GM19463 (cell line): ENCODE measurements around the gene IFIT1.
A peak's percentile ranks its signal among the peaks of the same experiment; 100 is the strongest.
"Not testable (repeated sequence)": the region's sequence is repeated elsewhere in the genome, so short reads cannot be mapped to it uniquely, and the experiment has no call there.

Experiments
- ATAC-seq: cut with Tn5 transposase; IDR thresholded peaks from one replicate; pipeline ENCODE4 v1.9.1; 2021; ENCODE audit warnings: mild to moderate bottlenecking, moderate library complexity; ENCODE audit not compliant: unreplicated experiment

The IFIT1 gene

DNA sequence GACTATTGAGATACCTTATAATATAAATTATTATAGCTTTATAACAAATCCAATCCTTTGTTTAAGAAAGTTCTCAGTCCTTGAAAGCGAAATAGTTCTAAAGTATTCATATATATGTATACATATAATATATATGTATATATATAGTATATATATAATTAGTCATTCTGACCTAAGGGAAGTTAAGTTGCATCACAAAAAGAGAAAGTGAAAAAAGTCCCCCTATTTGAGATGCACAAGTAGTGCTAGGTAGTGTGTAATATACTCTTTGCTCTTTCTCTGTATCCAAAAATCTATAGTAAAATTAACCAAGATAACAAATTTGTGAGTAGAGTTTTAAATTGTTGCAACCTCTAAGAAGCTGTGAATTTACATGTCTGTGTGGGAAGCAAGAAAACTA is 27.9 kb upstream of the IFIT1 start:
- no peak for ATAC-seq

DNA sequence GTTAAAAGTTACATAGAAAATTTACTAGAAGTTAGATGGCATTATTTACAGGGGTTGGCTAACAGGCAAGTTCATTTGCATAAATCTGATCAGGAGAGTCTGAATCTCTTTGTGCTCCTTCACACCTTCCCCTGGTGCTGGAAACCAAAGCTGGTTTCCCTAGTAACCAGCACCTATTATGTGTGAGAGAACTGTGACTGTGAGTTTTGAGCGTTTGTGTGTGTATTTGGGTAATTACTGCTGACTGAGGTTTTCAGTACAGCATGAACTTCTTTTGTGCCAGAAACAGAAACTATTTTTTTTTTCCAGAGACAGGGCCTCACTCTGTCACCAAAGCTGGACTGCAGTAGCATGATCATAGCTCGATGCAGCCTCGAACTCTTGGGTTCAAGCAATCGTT is 24.9 kb upstream of the IFIT1 start:
- ATAC-seq, result peak; percentile 73

DNA sequence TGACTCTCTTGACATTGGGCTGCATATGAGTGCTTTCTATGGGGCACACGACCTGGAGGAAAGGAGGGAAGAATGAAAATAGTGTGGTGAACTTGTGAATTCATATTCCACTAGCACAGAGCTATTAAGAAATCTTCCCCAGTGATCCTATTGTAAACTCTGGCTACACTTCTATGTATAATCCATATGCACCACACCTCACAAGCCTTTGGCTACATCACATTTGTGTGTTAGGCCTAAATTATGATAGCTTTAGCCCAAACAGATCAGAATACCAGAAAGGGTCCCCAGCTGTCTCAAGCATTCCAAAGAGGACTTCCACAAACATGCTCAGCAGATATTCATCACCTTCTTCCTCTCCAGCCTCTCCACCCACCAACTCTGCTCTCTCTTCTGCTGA is 24.3 kb upstream of the IFIT1 start:
- ATAC-seq, result no peak

GRCh38 chr10:89369156-89370105 is 23.0 kb upstream of the IFIT1 start:
- no peak for ATAC-seq

- no peak for ATAC-seq
These were observed 21.3 kb upstream of the IFIT1 start for GRCh38 chr10:89371079-89371478.

DNA sequence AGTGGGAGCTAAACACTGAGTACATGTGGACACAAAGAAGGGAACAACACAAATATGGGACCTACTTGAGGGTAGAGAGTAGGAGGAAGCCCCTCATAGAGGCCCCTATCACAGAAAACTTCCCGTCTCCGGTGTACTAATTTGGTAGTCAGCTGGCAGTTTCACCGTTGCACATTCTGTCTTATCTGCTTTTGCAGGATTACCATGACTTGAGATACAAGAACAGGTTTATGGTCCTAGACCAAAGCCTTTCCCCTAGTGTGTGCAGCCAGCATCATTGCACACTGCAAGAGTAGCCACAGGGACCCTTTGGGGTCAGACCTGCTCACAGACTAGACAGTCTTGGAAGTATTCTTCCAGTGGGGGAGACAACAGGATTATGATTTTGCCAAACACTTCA is 20.4 kb upstream of the IFIT1 start:
- no peak for ATAC-seq

GRCh38 chr10:89373916-89374711 is 18.3 kb upstream of the IFIT1 start:
- no peak for ATAC-seq

DNA sequence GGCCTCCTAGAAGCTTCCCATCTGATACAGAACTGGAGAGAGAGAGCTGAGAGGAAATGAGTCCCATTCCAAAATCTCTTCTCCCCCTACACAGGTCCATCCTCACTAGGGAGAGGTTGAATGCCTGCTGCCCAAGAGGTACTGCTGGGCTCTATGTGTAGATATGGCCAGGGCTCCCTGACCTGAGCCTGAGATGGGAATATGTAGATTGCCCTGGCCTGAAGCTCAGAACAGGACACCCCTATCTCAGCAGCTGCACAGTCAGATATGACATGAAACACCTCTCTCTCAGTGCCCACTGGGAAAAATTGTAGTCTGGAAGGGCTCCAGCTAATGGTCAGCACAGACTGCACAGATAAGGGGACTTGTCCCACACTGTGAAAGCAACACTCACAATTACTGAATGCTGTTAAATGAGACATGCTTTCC is 17.7 kb upstream of the IFIT1 start:
- ATAC-seq, result no peak

GRCh38 chr10:89377705-89378637 is 14.5 kb upstream of the IFIT1 start, which contains the start of gene IFIT1B:
Gene IFIT1B, plus strand, starts transcription at chr10:89378056. Its CDS starts 80 bp downstream, at chr10:89378136.
- no peak for ATAC-seq

DNA sequence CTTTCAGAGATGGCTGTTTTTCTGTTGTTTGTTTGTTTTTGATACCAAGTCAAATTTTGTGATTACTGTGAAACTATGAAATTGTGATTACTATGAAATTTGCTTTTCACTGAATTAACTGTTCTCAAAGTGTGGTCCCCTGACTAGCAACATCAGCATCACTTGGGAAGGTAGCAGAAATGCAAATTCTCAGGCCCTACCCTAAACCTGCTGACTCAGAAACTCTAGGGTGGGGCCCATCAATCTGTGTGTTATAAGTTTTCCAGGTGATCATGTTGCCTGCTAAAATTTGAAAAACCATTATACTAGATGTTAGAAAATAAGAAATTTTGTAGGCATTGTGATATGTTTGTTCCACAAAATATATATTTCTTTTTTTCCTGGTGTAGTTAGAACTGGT is 13.3 kb upstream of the IFIT1 start:
- ATAC-seq, result no peak

DNA sequence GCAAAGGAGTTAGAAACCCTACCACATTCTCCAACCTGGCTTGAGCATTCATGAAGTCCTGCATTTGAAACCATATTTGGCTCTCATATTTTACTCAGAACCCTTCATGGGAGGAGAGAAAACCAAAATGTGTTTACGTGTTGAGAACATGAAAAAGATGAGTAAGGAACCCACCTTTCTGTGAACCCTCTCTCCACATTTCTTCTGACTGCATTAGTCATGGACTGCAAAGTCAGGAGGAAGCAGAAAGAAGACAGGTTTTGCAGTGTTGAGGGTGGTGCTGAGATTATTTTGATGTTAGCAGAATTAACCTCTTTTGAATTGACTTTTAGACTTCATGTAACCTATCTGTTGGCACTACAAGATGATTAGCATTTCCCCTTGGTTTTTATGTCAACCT is 9.7 kb upstream of the IFIT1 start:
- no peak for ATAC-seq

DNA sequence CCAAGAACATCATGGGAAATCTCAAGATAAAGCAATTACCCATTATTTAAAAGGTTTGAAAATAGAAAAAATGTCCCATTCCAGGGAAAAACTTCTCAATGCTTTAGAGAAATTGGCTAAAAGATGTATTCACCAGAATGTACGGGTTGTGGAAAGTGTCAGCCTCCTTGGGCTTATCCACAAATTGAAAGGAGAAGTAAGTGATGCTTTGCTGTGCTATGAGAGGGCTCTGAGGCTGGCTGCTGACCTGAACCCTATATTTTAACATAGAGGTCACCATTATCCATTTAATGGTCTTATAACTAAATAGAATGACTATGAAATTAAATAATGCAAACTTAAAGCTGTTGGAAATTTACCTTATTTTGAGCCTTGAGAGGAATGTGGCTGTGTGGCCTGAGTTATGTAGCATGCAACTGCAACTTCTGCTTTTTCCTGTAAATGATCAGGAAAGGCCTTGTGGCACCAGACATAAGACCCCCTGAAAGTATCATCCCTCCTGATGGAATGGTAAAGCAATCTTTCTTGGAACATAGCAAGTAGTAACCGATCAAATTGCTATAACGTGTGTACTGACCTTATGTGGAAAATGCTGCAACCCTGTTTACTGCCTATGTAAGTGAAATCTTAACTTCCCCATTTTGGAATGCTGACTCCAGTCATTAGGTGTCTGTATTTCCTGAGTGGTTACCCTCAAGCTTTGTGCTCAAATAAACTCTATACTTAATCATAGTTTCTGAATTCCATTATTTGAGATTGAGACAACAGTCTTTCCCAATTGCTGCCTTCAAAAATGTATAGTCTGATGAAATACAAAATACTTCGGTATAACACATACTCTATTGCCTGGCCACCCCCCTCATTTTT is 7.7 kb upstream of the IFIT1 start:
- ATAC-seq, result no peak

DNA sequence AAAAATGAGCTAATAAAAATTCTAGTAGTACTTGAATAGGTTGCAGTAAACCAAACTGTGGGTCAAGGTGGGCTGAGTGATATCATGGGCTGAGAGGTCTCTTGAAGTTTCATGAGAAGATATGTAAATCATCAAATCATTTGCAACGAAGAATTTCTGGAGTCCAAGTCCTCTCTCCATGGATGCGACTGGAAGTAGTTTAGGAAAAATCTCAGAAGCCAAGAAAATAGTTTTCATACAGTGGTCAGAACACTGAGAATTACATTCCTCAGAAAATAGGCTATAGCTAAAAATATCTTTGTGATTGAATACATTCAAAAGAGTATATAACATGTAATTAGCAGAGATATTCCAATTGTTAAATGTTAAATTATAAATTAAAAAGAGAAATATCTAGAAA is 3.6 kb upstream of the IFIT1 start:
- ATAC-seq, result no peak

GRCh38 chr10:89389254-89389653 is 3.2 kb upstream of the IFIT1 start:
- ATAC-seq, result no peak

GRCh38 chr10:89390476-89391225 is 1.8 kb upstream of the IFIT1 start:
- no peak for ATAC-seq

DNA sequence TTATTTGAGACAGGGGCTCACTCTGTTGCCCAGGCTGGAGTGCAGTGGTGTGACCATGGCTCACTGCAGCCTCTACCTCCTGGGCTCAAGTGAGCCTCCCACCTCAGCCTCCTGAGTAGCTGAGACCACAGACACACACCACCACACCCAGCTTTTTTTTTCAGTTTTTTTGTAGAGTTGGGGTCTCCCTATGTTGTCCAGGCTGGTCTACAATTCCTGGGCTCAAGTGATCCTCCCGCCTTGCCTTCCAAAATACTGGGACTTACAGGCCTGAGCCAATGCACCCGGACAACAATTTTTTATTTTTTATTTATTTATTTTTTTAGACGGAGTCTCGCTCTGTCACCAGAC is 1.2 kb upstream of the IFIT1 start:
- not testable (repeated sequence) for ATAC-seq

GRCh38 chr10:89392974-89393373 is 551 bp downstream of the IFIT1 start:
- no peak for ATAC-seq

GRCh38 chr10:89393898-89394297 is 1.5 kb downstream of the IFIT1 start:
- no peak for ATAC-seq

DNA sequence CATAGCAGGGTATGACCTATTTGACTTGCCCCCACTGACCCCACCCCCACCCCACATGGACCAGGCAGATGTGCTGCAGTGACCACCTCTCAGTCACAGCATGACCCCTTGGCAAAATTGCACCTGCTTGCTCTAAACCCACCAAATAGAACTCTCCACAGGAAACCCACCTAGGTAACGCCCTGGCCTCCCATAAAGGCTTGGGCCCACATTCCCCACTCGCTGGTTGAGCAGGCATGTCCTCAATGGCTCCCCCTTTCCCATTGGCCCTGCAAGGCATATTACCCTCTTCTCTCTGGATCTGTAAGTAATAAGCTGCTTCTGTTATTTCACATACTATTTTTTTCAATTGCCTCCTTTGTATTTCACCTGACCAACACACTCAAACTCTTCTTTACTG is 2.7 kb downstream of the IFIT1 start:
- ATAC-seq, result no peak
